HG03342 (cell line): ENCODE measurements around the gene LRRC27.
"Not testable (repeated sequence)": the region's sequence is repeated elsewhere in the genome, so short reads cannot be mapped to it uniquely, and the experiment has no call there.

ENCODE experiments used
- ATAC-seq: cut with Tn5 transposase; IDR thresholded peaks from one replicate; pipeline ENCODE4 v1.9.1; 2021; ENCODE audit warnings: mild to moderate bottlenecking, moderate library complexity; ENCODE audit not compliant: unreplicated experiment

The LRRC27 gene

DNA sequence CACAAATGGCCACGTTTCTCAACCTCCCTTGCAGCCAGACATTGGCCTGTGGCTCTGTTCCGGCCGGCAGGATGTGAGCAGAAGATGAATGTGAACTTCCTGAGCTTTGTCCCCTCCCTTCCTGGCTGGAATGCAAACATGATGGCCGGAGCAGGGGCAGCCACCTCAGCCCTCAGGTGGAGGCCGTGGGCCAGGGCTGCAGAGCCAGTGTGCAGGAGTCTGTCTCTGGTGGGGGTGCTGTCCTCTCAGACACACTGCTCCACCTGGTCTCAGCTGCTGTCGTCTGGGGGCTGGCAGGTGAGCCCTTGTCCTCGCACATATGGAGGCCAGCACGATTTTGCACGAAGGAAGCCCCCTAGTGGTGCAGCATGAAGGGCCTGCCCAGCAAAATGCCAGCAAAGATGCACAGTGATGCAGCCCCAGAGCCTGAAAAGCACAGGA, 39.7 kb downstream of the LRRC27 start:
- no peak for ATAC-seq

DNA sequence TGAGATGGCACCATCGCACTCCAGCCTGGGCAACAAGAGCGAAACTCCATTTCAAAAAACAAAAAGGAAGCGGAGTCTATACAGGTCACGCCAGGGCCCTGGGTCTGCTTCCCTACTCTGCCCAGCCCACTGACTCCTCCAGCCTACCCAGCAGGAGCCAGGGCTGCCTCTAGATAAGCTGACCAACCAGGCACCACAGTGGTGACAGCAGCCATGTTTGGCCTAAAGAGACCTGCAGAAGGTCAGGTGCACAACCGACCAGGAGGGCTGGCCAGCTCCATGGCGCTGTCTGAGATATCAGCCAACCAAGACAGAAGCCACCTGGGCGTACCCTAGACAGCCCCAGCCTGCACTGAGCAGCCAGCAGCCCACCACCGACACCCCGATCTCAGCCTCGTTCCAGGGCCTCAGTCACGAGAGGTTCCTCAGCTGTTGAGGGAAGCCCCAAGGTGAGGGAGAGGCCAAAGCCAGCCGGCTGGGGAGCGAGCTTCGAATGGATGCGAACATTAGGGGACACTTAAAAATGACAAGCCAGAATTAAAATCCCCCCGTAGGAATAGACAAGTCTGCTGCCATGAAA, 40.6 kb downstream of the LRRC27 start:
- no peak for ATAC-seq

DNA sequence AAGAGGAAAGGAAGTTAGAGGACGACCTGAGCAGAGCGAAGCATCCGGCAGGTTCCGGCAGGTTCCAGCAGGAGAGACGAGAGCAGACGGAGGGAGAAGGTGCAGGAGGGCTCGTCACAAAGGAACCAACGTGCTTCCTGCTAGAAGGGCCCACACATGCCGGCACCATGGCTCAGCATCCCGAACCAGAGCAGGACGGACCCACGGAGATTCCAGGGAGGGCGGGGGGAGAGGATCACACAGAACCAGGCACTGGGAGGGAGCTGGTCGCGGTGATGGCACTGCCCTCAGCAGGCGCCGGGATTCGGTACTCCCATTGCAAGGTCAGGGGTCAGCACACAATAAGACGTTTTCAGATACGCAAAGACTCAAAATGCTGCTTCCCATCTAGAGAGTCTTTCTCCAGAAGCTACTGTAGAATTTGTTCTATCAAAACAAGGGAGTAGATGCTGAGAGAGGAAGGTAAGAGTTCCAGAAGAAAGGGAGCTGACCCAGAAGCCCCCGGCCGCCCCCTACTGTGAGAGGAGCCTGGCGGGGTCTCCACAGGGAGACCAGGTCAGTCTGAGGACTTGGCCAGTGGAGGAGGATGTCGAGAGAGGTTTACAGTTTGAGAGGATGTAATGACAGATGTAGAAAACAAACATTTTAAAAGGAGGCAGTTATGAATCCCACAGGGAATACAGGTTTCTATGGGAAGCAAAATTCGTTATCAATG, 41.4 kb downstream of the LRRC27 start:
- no peak for ATAC-seq

DNA sequence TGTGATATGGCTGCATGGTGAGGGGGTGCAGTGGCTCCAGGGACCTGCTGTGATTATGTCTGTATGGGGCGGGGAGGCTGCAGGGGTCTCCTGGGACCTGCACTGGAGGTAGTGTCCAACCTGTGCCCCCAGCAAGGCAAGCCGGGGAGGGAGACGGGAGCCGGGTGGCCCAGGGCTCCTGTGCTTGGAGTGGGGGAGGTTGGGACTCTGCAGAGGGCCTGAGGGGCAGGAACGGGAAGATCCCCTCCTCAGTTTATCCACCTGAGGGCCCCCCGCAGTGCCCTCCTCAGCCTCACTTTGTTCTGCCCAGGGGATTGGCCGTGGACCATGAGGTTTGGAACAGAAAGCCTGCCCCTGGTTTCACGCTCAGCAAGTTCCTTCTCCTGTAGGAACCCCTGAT, 42.2 kb downstream of the LRRC27 start:
- ATAC-seq: no peak

DNA sequence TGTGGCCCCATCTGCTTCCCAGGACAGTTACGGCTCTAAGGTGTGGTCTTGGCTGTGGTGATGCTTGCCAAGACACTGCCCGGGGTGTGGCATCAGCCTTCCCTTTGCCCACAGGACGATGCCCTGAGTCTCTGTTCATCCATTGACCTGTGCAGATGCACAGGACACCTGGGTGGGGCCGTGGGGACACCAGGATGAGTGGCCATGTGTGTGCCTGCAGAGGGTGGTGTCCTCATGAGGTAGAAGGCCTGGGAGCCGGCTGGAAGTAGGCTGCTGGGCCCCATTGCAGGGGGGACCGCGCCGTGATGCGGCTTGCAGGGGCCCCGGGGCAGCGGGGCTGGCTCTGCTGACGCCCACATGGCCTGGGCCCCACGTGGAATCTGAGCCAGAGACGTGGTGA, 42.6 kb downstream of the LRRC27 start:
- ATAC-seq: no peak

DNA sequence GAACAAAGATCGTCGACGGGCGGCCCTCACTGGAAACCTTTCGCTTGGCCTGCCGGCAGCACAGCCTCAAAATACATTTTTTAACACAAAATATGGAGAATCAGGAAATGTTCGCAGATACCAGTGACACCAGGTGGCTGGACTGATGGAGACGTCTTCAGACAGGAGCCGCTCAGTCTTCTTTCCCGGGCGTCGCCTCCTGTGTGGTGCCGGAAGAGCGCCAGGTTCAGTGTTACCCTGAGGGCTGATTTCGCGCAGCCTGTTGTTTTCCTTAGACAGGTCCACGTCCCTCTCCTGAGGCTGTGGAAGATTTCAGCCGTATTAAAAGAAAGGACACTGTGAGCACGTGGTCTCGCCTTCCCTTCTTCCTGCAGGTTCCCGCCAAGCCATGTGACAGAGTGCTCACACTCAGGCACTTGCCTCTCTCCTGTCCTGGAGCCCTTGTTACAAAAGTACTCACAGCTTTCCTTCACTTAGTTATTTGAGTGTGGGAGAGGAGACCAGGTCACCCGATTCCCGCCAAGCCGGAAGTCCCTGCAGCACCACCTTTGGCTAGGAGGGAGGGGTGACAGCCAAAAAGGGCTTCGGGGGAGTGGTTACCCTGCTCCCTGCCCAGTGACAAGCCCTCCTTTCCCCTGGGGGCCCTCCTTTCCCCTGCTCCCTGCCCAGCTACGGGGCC, 43.3 kb downstream of the LRRC27 start:
- no peak for ATAC-seq

DNA sequence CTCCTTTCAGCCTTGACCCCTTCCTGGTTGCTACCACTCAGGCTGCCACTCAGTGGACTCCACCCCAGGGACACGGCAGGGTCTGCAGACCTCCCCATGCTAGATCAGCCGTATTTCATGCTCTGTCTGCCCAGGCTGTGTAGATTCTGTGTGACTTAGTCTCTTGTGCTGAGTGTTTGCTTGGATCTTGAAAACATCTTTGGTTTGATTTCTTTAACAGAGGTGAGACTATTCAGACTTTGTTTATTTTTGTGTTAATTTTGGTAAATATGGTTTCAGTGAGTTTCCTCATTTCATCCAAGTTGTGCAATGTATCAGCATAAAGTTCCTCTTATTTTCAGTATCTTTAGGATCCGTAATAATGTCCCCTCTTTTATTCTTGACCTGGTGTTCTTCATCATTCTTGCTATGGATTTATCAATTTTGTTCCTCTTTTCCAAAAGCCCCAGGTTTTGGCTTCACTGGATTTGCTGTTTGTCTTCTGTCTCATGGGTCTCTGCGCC, 43.9 kb downstream of the LRRC27 start:
- ATAC-seq: no peak

DNA sequence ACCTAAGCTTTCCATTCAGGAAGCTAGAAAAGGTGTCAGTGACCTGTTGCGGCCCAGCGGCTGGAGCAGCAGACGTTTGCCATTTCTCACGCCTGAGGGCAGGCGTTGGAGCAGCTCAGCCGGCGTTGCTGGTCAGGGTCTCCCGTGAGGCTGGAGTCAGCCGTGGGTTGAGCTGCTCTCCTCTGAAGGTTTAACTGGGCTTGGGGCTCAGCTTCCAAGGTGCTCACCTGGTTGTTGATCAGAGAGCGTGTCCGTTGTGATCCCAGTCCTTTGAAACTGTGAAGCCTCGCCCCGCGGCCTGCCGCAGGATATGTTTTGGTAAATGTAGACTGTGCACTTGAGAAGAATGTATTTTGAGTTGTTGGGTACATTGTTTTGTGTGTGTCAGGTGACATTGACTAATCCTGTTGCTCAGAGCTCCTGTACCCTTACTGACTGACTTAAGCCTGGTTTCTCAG, 44.4 kb downstream of the LRRC27 start:
- no peak for ATAC-seq

DNA sequence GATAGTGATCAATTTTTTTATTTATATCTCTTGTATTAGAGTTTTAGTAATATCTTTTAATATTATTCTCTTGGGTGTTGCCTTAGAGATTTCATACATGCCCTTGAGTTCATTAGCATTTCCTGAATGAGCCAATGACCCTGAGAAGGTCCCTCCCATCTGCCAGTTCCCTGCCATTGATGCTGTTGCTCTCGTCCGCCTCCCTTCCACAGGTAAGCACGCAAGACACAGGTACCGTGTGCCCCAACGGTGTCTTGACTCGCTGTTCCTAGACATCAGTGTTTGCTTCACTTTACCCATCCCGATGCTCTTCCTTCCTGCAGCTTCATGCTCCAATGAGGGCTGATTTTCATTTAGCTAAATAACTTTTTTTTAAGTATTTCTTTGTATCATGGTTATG, 45.3 kb downstream of the LRRC27 start:
- no peak for ATAC-seq

DNA sequence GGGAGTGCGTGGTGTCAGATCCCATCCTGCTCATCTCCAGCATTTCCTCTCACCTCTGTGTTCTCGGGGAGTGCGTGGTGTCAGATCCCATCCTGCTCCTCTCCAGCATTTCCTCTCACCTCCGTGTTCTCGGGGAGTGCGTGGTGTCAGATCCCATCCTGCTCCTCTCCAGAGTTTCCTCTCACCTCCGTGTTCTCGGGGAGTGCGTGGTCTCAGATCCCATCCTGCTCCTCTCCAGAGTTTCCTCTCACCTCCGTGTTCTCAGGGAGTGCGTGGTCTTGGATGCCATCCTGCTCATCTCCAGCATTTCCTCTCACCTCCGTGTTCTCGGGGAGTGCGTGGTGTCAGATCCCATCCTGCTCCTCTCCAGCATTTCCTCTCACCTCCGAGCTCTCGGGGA, 47.0 kb downstream of the LRRC27 start:
- not testable (repeated sequence) for ATAC-seq

DNA sequence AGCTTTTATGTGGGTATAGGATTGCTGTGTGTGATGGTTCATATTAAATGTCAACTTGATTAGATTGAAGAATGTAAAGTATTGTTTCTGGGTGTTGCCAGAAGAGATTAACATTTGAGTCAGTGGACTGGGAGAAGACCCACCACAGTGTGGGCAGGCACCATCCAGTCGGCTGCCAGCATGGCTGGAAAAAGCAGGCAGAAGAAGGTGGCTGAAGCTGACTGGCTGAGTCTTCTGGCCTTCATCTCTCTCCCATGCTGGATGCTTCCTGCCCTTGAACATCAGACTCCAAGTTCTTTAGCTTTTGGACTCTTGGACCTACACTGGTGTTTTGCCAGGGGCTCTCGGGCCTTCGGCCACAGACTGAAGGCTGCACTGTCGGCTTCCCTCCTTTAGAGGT, 49.0 kb downstream of the LRRC27 start:
- ATAC-seq: not testable (repeated sequence)

DNA sequence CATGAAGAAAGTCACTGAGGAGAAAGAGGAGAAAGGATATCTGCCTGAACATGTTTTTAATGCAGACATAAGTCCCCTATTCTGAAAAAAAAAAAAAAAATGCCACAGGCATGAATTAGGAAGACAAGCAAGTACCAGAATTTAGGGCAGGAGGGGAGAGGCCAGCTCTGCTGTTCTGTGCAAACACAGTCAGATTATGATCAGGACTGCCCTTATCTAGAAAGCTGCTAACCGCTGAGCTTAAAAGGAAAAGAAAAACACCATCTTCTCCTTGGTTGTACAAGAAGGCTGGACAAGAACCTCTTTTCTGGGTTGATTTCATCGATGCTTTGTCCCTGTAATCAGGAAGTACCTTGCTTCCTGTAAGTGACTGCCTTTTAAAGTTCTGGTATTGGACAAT, 49.7 kb downstream of the LRRC27 start:
- no peak for ATAC-seq

DNA sequence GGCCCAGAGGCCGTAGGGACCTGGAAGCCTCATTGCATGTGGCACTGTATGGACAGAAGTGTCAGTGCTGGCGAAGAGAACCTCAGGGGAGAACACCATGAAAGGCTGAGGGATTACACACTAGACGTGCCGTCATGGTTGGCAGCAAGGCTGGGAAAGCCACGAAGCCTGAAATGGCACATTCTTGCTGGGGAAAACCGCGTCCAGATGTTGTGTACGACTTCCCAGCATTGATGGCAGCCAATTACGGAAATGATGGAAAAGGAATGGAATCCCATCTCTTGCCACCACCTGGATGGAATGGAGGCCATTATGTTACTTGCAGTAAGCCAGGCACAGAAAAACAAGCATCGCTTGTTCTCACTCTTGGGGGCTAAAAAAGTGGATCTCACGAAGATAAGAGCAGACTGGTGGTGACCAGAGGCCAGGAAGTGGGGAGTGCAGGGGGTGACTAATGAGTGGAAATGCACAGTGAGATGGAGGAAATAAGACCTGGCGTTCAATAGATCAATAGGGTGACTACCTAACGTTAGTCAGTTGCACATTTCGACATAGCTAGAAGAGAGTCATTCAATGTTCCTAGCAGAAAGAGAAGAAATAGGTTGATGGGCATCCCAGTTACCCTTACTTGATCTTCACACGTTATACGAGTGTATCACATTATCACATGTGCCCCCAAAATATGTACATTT, 50.4 kb downstream of the LRRC27 start:
- ATAC-seq: no peak

DNA sequence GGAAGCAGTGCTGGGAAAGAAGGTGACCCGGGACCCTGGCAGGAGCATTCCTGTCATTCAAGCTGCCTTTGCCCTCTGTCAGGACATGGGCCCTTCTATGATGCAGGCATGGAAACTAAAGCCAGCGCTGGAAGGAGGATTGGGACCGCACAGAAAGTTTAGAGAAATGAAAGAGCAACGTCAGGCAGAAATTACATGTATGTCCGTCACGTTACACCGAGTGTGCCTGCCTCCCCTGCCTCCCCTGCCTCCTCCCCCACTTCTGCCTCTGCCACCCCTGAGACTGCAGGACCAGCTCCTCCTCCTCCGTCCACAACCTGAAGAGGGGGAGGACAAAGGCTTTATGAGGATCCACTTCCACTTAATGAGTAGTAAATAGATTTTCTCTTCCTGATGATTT, 51.1 kb downstream of the LRRC27 start:
- ATAC-seq: no peak

DNA sequence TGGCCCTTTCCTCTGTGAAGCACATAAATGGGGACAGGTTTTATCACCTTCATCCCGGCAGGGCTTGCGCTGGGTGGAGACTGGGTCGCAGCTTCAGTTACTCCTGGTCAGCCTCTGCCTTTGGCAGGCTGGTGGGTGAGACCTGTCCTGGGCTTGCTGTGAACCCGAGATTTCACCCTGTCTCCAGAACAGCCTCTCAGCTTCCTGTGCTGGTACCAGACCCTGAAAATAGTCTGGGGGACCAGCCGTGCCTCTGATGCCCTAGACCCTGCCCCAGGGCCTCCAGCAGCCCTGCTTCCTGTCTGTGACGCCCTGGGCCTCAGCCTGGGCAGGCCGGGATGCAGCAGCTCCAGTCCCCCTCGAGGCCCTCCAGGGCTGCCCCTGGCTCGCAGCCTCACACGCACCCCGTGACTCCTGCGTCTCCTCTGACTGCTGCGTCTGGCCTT, 51.8 kb downstream of the LRRC27 start:
- ATAC-seq: no peak

DNA sequence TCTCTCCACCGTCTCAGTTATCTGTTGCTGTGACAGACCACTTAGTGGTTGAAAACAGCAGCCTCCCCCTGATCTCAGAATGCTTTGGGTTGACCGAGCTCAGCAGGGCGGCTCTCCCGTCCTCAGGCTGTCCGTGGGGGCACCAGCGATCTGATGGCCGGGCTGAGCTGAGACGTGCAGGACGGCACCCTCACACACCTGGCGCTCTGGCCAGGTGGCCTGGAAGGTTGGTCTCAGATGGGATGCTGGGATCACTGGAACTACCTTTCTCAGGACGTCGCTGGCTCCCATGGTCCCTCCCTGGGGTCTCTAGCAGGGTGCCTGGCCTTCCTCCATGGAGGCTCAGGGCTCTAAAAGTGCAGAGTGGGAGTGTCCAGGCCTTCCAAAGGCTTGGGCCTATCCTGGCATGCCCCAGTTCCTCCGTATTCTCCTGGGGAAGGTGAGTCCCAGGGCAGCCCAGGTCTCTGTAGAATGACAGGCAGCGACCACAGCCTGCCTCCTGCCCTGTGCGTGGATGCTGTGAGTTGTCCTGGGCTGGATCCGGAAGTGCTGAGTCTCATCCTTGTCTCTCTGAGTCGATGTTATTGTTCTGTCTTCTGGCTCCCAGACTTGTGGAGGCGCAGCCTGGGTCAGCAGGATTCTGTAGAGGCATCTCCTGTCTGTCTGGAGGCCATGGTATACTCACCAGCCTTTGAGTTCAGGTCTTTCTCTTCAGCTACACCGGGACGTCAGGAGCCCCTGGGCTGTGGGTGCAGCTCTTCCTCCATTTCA, 52.8 kb downstream of the LRRC27 start:
- ATAC-seq: no peak

DNA sequence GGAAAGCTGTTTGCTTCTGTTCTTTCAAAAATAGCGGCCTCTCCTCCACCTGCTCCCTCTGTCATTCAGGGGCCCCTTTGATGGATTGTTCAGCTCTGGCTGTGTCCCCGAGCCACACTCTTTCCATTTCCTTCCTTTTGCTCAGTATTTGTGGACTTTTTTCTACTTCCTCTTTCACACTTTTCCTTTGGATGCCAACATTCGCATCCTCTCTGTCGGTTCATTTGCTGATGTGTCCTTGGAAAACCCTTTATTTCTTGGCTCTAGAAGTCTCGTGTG, 53.3 kb downstream of the LRRC27 start:
- no peak for ATAC-seq

DNA sequence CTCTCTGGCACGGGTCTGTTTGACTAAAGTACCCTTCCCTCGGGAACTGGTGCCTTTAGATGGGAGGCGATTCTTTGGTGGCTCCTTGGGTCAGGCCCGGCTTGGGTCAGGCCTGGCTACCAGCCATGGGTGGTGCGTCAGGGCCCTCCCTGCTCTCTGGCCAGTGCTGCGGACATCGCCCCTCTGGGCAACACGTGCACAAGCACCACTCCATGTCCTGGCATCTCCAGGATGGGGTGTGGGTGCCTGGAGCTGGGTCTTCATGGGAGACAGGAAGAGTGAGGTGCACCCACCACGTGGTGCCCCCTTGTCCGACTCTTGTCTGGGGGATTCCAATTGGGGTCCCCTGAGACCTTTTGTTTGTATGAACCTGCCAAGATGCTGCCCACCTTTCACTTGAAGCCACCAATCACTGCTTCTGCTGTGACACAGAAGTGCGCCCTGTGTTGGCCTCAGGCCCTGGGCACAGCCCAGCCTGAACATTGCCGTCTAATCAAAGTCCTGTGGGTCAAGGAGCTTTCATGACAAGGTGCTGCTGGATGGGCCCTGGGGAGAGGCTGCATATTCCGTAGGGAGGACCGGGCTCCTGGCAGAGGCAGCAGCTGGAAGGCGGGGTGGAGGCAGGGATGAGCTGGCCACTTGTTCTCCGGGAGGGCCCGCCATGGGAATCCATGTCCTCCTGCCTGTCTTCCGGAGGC, 53.9 kb downstream of the LRRC27 start:
- no peak for ATAC-seq

DNA sequence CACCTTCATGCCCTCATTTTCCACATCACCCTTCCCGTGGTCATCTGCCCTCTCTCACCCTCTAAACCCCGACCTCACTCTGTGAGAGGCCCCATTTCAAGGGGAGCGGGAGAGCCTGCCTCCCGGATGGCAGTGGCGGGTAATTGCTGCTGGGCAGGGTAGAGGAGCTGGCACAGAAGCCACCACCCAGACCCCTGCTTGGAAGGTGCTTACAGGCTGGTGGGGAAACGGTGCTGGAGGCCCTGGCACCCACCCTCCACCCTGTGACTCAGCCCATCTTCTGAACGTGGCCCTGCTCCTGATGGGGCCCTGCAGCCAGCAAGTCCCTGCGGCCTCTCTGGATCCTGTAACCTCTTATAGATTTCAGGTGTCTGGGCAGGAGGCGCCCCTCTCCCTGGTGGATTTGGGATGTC, 54.4 kb downstream of the LRRC27 start:
- ATAC-seq: no peak

DNA sequence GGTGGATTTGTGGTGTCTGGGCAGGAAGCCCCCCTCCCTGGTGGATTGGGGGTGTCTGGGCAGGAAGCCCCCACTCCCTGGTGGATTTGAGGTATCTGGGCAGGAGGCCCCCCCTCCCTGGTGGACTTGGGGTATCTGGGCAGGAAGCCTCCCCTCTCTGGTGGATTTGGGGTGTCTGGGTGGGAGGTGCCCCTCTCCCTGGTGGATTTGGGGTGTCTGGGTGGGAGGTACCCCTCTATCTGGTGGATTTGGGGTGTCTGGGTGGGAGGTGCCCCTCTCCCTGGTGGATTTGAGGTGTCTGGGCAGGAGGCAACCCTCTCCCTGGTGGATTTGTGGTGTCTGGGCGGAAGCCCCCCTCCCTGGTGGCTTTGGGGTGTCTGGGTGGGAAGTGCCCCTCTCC, 54.9 kb downstream of the LRRC27 start:
- not testable (repeated sequence) for ATAC-seq
